GM19023 (cell line): ENCODE results near the gene NHEJ1.

Experiments used
- ATAC-seq: cut with Tn5 transposase; IDR thresholded peaks from one replicate; pipeline ENCODE4 v1.9.1; 2021; ENCODE audit warnings: mild to moderate bottlenecking, moderate library complexity; ENCODE audit not compliant: unreplicated experiment

The NHEJ1 gene

DNA sequence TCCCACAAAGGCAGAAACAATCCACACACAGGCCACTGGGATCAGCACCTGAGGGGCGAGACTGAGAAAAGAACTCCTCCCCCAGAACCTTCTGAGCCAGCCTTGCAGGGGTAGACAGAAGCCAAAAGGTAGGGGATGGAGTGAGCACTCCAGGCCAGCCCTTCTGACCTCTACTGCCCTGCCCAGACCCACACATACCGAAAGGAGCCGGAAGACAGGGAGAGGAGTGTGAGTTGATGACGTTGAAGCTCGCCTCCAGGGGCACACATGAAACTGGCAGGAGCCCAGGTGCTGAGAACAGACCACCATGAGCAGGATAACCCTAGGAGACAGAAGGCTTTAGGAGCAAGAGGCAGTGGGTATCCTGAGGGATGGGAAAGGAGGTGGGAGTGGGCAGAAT lies 7.4 kb upstream of the NHEJ1 start:
- no peak for ATAC-seq

DNA sequence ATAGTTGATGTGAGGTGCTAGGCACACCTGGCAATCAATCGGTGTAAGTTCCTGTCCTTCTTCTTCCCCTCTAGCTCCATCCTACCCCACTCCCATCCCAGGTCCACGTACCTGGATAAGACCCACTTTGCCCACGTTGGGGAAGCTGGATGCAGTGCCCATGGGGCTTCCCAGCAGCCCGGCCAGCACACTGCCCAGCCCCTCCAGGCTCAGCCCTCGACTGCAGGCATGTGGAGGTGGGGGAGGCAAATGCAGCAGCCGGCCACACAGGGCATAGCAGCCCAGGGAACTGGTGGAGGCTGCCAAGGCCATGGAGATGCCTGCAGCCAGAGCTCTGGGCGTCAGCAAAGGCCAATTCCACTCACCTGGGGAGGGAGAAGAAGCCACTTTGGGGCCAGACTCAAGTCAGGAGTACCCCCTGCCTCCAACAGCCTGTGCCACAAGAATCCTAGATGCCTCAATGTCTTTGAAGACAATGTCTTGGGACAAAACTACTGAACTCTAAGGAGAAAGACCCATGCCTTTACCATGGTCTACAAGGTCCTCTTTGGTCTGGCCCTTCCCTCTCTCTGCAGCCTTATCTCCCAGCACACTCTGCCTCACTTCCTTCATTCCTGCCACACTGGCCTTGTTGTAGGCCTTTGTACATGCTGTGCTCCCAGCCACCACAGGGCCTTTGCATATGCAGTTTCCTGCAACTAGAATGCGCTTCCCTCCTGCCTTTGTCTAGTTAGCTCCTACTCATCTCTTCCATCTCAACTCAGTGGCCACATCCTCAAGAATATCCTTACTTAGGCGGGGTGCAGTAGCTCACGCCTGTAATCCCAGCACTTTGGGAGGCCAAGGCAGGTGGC lies 4.7 kb upstream of the NHEJ1 start:
- no peak for ATAC-seq

DNA sequence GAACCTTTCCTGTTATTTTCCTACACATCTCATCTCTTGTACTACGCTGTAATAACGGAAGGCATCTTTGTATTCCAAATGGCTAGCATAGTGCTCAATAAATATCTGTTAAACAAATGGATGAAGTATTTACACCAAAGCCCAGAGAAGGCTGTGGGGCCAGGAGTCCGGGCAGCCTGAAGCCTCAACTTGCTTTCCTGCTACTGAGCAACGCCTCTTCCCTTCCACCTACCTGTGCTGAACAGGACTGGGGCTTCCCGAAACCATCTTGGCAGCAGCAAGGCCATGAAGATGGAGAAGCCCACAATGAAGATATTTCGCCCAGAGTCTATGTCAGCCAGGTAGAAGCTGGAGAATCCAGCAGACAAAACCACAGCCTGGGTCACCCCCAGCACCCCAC lies 2.5 kb upstream of the NHEJ1 start:
- ATAC-seq: no peak

DNA sequence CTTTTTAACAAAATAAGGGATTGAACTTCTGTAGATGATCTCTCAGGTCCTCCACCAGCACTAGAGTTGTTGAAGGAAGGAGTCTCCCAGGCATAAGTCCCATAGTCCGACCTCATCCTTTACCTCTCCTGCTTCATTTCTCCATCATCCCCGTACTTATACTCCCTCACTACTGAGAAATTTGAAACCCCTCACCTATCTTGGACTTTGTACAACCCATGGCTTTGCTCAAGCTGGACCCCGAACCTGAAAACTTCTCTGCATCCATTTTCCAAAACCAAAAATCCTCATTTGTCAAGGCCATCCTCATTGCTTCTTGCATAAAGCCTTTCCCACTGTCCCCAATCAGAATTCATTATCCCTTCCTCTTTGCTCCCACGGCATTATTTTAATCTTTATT lies 482 bp upstream of the NHEJ1 start:
- ATAC-seq: no peak

DNA sequence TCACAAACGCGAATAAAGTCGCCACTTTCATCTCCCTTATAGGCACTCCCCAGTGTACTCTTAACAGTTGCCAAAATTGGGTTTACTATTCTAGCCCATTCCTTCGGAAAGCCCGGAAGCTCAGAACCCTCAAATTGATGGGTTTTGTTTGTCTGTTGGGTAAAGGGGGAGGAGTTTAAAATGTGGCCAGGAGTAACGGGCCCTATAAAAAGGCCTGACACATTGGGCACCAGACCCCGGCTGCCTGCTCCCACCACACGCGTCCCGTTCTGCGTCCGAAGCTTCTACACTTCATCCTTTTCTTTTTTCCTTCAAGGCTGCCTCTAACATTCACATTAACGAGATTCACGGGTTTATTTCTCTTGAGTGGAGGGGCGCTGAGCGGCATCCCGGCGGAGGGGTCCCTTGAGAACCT lies 837 bp downstream of the NHEJ1 start:
- ATAC-seq: no peak

DNA sequence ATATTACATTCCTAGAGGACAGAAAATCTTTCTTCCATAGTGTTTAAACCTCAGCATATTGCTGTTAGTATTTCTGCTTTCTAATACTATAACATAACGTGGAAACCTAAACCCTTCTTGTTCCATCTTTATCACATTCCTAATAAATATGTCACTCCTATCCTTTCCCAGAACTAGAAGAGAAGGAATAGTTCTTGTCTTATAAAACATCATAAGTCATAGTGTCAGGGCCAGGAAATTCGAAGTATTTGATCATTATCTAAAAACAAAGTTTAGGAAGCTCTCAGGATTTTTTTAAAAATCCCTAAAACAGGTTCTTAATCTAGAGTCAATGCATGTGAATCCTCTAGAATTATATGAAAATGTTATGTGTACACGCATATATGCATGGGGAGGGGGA lies 2.0 kb downstream of the NHEJ1 start:
- no peak for ATAC-seq

DNA sequence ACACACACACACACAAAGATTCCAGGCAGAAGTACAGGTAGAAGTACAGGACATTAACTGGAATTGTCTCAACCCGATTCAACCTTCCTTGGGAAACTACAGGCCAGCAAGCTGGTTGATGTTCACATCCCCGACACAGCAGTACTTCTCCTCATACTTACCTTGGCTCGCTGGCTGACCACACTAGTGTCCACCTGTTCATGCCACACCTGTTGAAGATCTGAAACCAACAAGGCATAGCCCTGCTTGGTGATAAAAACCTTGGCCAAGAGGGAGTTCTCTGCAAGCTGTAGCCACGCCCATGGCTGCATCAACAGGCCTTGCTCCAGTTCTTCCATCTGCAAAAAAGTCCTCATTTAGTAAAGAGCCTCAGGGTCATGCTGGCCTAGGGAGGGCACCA lies 2.6 kb downstream of the NHEJ1 start:
- ATAC-seq: no peak

DNA sequence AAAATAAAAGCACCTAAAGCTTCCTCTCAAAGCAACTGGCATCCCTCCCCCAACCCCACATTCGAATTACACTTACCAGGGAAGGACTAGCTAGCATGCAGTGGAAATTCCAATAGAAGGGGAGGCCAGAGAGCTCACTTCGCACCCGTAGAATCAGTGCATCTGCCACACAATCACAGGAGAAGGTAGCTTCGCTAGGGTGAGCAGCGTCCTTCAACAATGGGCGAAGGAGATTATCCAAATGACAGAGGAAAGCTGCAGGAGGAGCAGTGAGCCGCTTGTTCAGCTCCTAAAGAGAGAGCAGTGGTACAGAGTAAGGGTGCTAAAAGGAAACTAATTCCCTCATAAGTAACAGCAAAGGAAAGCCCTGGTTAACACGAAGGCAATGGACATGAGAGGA lies 3.2 kb downstream of the NHEJ1 start:
- no peak for ATAC-seq

DNA sequence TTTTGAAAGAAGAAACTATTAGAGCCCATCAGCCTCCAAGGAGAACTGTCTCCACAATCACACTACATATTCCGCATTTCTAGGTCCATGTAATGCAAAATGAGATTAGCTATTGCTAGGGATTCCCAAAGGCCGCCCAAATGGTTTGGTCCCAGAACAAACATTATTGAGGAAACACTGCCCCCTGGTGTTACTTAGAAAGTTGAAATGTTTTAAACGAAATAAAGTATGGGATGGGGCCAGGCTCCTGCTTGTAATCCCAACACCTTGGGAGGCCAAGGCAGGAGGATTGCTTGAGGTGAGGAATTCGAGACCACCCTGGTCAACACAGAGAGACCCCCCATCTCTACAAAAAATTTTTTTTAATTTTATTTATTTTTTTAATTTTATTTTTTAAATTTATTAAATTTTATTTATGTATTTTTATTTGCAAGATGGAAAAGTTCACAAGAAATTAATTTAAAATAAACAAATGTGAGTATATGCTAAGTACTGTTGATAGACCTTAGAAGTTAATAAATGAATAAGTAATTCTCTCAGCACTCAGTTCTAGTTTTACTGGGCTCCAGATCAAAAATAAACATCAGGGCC lies 5.5 kb downstream of the NHEJ1 start:
- ATAC-seq: no peak

DNA sequence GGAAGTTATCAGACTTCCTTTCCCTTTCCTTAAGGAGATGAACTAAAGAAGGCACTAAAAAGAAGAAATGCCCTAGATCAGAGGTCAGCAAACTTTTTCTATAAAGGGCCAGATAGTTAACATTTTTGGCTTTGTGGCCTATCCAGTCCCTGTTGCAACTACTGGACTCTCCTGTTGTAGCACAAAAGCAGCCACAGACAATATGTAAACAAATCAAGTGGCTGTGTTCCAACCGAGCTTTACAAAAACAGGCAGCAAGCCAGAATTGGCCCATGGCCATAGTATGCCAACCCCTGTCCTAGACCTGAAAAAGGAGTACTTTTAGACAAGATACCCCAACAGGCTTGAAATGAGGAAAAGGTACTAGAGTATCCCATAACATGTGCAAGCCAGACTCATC lies 10.9 kb downstream of the NHEJ1 start:
- no peak for ATAC-seq

DNA sequence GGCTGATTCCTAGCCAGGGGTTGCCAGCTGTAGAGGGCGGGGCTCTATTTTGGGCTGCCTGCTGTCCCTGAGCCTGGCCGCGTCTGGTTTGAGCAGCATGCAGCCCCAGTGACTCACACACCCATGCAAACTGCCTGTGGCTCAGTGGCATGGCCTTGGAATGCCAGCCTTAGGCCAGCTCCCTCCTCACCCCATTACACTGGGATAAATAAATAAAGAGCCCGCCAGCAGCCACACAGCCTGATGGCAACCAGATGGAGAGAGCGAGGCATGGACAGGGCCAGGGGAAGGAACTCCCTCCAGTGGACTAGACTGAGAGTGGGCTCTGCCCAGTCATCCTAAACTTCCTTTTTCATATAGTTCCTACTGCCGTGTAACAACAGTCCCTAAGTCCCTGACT lies 18.3 kb downstream of the NHEJ1 start:
- no peak for ATAC-seq

DNA sequence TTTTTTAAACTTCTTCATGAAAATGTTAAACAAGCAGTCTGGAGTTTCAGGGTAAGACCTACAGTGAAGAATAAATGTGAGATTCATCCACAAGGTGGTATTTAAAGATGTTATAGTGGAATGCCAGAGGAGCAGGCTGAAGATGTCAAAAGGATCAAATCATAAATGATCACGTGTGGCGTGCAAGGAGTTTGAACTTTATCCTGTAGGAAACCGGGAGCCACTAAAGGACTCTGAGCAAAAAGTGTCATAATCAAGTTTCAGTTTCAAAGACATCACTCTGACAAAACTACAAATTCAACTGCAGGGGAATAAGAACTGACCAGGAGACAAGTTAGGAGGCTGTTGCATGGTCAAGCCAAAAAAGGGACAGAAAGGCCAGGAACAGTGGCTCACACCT lies 19.9 kb downstream of the NHEJ1 start:
- no peak for ATAC-seq

DNA sequence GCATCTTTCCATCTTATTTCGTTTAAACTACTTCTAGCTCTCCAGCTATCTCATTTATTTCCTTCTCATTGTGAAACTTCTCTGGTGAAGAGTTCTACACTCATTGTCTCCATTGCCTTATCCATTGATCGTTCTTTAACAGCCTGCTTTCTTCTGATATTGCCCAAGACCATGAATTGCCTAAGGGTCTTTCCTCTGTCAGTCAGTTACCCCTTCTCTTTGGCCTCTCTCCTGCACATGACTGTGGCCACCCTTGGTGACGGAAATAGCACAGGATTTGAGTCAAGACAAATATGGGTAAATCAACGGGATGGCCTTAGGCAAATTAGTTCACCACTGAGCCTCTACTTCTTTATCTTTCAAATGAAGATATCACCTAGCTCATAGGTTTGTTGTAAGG lies 26.6 kb downstream of the NHEJ1 start:
- no peak for ATAC-seq

DNA sequence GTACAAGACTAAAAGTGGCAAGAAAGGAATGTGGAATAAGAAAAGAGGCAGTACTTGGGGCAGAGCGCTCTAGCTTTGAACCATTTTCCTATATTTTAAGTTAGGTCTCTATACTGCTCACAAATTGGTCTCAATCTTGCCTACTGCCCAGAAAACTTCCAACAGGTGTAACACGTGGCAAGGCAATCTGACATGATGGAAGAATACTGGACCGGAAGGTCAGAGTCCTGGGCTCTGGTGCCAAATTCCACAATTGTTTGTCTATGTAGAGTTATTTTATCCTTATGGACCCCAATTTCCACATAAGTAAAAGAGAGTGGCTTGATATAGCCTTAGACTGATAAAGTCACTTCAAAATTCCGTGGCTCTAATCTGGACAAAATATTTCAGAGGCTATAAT lies 28.9 kb downstream of the NHEJ1 start:
- no peak for ATAC-seq

DNA sequence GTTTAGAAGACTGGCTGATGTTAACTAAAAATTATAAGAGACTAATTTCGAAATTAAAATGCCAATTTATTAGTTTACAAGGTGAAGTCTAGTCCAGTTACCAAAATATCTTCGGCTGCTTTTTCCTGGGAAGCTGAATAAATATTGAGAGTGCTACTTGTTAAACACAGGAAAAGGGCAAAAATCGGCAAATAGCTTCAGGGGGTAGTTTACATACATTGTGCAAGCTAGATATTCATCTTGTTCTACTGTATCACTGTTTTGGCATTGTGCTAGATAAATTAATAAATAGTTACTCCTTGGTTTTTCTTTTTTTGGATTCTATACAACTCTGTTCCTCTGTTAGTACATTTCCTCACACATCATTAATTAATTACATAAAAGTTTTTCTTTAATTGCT lies 29.3 kb downstream of the NHEJ1 start:
- ATAC-seq: no peak

DNA sequence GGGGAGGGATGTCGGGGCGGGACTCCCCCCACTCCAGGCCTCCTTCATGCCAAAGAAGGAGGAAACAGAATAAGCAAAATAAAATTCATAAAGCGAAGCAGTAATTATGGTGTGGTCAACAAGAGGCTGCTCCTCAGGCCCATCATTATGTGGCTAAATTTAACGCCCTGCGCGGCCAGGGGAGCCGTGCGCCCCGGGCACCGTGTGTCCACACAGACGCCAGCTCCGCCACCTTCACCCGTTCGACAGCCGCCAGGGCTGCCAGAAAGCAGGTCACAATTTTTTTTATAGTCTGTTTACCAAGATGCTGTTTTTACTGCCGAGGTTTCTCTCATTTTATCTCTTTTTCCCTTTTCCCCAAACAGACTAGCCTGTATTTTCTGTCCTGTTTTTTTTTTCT lies 31.0 kb downstream of the NHEJ1 start:
- ATAC-seq: no peak

DNA sequence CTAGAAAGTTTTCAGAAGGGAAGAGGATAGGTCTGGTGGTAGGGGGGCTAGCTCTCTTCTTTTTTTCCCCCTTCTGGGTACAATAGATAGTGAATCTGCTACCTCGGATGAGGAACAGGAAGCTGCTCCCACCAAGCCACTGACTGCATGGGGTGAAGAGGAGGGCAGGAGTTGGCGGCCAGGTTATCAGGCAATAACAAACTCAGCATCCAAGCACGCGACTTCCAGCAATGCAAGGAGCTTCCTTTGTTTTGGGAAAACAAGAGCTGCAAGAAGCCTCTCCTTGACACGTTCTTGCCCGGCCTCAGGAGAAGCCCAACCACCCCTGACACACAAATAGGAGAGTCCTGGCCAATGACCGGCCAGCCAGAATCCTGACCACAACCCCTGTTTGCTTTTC lies 32.2 kb downstream of the NHEJ1 start:
- ATAC-seq: no peak

DNA sequence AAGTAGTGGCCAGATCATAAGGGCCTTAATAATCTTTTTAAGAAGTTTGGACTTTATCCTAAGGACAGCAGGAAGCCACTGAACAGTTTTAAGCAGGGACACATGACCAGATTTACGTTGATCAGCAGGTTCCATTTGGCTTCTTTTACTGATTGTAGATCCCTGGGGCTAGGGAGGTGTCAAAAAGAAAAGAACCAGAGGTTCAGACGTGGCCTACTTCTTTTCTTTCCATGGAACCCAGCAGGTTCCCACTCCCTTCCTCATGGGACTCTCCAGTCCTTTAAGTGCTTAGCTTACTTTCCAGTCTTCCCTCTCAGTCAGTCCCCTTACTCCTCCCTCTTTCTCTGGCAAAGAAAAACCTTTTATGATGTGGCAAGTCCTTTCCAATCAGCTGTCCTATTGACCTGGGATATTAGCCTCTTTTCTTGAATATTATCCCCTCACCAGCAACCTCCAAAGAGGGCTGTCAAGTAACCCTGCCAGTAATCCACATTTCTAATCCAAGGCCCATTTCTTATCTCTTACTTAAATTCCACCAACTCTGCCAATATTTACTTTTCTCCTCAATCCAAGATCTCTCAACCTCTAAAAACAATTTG lies 33.5 kb downstream of the NHEJ1 start:
- no peak for ATAC-seq

DNA sequence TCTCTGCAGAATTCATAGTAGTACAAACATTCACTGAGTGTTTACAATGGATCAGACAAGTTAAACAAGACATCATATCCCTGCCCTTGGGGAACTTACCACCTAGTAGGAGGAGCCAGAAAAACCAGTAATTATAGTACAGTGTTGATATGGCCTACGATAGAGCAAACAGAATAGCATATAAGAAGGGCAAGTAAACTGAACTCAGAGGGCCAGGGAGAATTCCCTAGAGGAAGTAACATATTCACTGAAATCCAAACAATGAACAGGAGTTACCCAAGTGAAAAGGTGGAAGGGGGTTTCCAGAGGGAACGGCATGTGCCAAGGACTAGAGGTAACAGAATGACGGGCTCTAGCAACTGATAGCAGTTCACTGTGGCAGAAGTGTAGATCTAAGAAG lies 34.1 kb downstream of the NHEJ1 start:
- no peak for ATAC-seq

DNA sequence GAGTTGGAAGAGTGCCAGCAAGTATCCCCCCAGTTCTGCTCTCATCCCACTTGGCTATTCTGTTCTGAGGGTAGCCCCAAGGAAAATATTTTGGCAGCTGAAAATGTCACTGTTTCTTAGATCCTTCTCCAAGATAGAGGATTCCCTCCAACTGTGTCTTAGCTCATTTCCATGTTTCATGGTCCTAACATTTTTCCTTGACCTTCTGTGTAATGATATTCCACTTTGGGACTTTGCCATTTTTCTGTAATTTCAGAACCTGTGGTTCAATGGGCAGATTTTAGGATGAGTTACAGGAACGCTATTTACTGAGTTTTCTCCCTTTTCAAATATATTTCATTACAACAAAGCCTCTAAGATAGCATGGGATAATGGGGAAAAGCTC lies 34.7 kb downstream of the NHEJ1 start:
- no peak for ATAC-seq

DNA sequence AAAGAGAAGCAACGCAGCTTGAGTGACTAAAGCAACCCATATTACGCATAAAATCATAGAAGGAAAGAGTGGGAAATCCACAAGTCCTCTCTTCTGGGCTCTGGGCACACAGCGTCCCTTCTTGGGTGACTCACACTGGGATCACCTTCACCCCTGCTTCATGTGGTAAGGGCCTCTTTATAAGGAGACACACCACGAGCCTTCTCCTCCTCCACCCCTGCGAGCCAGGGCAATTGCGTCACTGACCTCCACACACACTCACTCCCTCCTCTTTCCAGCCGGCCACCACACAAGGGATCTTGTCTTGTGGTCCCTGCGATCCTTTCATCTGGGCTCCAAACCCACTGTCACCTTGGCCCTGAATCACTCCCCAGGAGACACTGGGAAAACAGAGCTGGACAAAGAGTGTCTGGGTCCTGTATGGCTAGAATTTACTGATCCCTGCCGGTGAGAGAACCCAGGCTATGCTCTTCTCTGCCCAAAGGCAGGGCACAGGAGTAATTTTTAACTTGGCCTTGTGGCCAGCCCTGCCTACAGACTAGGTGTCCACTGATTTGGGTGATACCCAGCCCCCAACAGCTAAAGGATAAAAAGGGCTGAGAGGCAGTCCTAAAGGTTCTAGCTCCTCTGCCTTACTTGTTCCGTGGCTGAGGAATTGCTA lies 35.3 kb downstream of the NHEJ1 start:
- no peak for ATAC-seq
